AG10803 (cell line): Measurements from ENCODE around the gene TMEM266.

ENCODE experiments used
- DNase-seq: peaks from one replicate; pipeline ENCODE4 v3.0.0; 2010; ENCODE audit warnings: low read depth
- H3K4me3 ChIP-seq: 2 replicates; pipeline ENCODE4 v1.5.1; 2011; ENCODE audit warnings: mild to moderate bottlenecking, low read length, control low read depth
- TF ChIP-seq, protein P1 (sequence below): conservative IDR thresholded peaks from 2 replicates; pipeline ENCODE4 v1.5.1; 2011; ENCODE audit warnings: mild to moderate bottlenecking, low read length, control low read depth, inconsistent platforms

The TMEM266 gene

DNA sequence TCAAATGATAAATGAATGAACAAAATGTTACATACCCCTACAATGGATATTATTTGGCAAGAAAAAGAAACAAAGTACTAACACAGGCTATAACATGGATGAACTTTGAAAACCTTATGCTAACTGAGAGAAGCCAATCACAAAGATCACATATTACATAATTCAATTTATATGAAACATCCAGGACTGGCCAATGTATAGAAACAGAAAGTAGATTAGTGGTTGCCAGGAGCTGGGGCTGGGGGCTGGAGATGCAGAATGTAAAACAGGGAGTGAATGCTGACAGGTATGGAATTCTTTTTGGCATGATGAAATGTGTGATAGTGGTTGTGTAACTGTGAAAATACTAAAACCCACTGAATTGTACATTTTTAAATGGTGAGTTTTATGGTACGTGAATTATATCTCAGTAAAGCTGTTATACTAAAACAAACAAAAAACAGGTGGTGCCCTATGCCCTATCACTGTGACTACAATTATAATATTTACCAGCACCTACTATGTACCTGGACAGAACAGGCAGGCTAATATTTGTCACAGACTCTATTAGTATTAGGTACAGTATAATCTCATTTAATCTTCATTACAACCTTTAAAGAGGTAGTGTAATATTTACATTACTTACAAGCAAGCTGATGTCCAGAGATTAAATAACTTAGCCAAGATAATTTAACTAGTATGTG lies 161.4 kb downstream of the TMEM266 start:
- DNase-seq, result no peak
- no peak overlapping the region for H3K4me3 ChIP-seq
- TF ChIP-seq, protein P1, sequence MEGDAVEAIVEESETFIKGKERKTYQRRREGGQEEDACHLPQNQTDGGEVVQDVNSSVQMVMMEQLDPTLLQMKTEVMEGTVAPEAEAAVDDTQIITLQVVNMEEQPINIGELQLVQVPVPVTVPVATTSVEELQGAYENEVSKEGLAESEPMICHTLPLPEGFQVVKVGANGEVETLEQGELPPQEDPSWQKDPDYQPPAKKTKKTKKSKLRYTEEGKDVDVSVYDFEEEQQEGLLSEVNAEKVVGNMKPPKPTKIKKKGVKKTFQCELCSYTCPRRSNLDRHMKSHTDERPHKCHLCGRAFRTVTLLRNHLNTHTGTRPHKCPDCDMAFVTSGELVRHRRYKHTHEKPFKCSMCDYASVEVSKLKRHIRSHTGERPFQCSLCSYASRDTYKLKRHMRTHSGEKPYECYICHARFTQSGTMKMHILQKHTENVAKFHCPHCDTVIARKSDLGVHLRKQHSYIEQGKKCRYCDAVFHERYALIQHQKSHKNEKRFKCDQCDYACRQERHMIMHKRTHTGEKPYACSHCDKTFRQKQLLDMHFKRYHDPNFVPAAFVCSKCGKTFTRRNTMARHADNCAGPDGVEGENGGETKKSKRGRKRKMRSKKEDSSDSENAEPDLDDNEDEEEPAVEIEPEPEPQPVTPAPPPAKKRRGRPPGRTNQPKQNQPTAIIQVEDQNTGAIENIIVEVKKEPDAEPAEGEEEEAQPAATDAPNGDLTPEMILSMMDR, result no peak

DNA sequence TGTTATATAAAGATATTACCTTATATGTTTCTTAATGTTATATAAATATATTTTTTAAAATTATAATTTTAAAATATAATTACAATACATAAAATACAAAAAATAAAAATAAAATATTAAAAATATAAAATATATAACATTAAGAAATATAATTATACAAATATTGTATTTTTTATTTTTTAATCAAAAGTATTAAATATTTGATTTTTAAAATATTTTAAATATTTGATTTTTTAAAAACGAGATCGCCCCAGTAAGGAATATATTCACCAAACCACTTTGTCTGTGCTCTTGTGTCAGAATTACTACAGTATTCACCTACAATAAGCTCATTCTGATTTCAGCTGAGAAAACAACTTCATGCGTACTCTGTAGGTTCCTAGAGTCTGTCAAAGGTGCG lies 162.4 kb downstream of the TMEM266 start:
- TF ChIP-seq, protein P1, result no peak
- no peak for DNase-seq
- H3K4me3 ChIP-seq, result no peak overlapping the region

DNA sequence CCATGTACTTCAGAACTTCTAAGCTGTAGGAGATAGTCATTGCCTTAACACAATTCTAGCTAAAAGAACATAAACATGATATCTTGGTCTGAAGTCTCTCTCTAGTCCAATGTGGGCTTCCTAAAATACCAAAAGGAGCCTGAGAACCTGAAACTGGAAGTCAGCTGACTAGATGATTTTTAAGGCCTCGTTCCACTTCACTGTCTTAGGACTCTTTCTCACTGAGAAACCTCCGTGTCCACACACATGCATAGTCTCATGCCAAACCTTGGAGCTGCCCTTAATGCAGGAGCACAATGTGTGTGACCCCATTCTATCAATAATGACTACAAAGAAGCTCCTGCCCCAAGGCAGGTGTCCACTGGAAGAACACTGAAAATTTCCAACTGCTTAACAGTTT lies 163.7 kb downstream of the TMEM266 start:
- TF ChIP-seq, protein P1, result no peak
- DNase-seq, result no peak
- no peak overlapping the region for H3K4me3 ChIP-seq

DNA sequence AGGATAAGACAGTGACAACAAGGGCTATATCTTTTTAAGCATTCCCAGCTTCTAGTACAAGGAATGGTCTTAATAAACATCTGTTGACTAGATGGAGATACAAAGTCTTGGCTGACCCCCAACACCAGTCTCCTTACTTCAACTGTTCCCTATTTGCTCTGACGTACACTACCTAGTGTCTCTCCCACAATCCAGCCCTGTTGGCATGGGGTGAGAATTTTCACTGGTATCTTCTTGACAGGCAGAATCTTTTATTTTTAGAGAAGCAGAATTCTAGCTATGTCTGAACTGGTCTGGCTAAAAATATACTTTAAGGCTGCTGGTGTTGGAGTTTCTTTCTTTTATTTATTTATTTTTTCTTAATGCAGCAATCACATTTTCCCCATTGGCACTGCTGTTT lies 169.5 kb downstream of the TMEM266 start:
- no peak for DNase-seq
- no peak overlapping the region for H3K4me3 ChIP-seq
- TF ChIP-seq, protein P1, result no peak

DNA sequence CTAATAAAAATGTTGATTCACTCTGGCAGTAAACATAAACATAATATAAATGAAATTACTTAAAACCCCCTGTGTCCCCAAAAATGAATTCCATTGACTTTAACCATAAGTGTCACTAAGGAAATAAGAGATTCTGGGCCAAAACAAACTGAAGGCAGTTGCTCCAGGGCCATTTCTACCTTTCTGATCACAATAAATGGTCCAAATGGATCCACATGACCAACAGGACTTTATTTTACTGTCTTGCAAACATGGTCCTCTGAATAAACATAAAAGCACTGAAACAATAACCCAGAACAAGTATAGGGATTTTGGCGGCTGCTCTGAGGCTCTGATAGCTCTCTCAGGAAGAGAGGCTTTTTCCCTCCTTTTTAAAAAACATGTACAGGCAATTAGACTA lies 174.1 kb downstream of the TMEM266 start:
- TF ChIP-seq, protein P1, result no peak
- no peak for DNase-seq
- no peak overlapping the region for H3K4me3 ChIP-seq

DNA sequence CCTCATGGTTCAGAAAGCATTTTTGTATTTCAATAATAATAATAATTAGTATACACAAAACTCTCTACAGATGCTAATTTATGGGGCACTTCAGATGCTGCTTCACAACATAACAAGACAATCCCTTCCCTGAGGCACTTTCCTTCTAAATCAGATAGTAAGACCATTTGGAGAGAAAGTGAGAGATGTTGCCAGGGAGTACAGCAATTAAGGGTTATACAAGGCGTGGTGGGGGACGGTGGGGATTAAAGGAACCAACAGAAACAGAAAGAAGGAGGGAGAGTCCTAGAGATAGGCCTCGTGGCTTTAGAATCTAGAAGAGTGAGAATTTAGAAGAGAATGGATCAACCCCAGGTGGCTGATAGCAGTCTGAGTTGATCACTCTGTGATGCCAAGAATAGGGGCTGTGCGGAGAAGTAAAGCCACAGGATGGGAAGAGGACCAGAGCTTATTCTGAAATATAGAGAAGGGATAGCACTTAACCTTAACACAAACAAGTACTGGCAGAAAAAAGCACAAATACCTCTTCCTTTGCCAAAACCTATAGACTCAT lies 174.6 kb downstream of the TMEM266 start:
- DNase-seq, result no peak
- TF ChIP-seq, protein P1, result no peak
- H3K4me3 ChIP-seq, result no peak overlapping the region

DNA sequence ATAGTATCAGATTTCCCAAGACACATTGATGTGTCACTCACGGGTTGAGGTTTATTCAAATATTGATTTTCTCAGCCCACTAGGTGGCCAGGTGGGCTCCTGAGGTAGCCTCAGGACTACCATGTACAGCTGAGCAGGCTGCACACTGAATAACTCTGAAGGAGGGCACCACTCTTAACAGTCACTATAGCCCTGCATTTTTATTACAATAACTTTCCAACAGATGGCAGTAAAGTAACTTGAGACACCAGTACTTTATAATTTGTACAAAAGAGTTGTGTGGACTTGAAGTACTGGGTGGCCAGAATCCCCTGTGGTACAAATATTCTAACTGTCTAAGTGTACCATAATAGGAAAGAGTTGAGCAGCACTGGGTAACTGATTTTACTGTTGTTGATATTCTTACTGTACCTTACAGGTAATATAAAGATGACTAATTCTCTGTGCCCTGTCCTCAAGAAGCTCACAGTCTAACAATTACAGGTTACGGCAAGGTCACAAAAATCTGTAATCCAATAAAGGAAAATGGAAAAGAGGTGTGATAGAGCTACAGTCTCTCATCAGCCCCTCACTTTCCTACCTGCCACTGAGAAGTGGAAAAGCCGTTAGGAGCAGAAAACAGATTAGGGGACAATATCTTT lies 175.5 kb downstream of the TMEM266 start:
- DNase-seq, result peak; percentile 56
- no peak overlapping the region for H3K4me3 ChIP-seq
- TF ChIP-seq, protein P1, result peak; percentile 58
